NAMALWA (cell line): ENCODE results near the gene RASSF8.

Source experiments
- DNase-seq: peaks from one replicate; pipeline ENCODE4 v3.0.0-alpha.2; 2015; ENCODE audit warnings: low spot score

RASSF8 gene

DNA sequence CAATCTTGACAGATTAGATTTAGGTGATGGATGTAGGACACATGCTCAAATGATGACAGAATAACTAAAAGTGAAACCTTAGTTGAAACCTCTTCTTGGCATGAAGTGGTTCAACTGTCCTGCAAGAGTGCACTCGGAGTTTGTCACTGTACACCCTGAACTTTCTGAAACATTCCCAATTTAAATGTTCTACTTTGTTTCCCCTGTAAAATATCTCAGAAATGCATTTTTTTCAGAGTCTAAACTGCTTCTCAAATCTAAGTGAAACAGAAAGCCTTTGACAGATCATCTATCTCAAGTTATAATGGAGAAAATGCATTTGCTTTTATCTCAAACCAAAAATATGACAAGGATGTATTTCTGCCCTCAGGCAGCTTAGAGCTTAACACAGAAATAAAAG is 100.3 kb downstream of the RASSF8 start:
- no peak for DNase-seq

DNA sequence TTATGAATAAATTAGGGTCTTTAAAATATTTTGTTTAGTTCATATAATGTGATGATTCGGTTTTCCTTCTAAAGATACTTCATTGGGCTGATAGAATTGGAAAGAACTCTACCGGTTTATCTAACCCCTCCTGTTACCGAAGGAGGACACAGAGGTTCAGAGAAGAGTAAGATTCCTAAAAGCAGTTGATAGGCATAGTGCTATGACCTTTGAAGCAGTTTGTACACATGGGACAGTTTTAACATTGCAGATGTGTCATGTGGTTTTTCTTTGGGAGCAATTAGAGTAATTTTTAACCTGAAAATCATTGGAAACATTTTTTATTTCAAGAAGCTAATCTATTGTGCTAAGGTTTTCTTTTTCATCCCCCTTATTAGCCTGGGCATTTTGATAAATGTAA is 103.5 kb downstream of the RASSF8 start:
- no peak for DNase-seq

DNA sequence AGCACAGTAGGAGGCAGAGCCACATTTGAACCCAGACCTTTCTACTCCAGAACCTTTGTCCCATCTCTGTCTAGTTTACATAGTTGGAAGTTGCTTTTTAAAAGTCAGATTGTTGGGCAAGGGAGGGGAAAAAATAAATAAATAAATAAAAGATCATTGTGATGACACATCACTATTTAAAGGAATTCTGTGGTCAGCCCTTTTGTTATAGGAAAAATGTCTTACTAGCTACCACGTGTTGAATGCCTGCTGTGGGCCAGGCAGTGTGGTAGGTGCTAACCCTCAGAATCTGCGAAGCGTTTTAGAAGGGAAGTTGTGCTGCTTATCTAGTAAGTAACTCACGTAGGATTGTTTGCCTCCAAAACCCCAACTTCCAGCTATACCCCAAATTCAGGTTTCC is 104.1 kb downstream of the RASSF8 start:
- no peak for DNase-seq

DNA sequence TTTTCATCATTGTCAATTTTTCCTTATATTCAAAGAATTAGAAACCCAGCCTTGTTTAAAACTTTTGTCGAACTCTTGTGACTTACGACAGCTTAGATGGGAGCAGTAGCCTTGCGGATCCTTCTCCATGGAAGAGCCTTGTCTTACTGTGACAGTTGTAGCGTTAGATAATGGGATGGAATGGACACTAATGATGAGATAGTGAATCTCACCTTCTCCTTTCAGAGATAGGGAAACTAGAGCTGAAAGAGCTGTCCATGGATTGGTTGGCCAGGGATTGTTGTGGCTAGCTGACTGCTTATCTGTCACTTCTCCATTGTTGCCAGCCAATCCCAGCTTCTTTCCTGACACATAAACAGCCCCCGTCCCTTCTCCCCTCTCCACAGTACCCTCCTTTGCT is 107.0 kb downstream of the RASSF8 start:
- no peak for DNase-seq

DNA sequence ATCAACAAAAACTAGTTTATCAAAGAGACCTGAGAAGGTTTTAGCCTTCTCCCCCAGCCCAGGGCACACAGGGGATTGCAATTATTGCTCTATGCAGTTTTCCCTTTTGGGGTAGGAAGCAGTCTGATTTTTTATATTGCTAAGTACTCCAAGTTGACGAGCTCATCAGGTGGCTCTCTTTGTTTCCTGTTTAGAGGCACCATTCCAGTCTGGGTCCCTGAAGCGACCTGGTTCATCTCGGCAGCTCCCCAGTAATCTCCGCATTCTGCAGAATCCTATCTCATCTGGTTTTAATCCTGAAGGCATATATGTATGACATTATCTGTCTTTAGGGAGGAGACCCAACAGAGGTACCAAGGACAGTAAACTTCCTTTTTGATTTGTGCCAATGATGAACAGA is 110.0 kb downstream of the RASSF8 start:
- no peak for DNase-seq

DNA sequence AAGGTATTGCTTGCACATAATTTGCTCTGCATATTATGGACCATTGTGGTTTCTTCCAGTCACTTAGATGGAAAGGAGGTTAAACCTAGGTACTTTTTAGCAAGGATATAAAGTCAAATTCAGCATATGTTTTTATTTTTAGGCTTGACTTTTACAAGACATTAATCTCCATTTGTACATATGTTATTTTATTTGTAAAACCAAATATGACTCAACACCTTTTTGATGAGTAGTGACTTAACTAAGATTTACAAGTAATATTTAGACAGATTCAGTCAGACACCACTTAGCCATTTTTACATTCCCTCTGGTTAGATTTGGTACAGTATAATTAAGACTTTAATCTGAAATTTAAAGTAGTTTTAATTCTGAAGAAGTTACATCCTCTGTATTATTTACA is 111.3 kb downstream of the RASSF8 start:
- DNase-seq: no peak

DNA sequence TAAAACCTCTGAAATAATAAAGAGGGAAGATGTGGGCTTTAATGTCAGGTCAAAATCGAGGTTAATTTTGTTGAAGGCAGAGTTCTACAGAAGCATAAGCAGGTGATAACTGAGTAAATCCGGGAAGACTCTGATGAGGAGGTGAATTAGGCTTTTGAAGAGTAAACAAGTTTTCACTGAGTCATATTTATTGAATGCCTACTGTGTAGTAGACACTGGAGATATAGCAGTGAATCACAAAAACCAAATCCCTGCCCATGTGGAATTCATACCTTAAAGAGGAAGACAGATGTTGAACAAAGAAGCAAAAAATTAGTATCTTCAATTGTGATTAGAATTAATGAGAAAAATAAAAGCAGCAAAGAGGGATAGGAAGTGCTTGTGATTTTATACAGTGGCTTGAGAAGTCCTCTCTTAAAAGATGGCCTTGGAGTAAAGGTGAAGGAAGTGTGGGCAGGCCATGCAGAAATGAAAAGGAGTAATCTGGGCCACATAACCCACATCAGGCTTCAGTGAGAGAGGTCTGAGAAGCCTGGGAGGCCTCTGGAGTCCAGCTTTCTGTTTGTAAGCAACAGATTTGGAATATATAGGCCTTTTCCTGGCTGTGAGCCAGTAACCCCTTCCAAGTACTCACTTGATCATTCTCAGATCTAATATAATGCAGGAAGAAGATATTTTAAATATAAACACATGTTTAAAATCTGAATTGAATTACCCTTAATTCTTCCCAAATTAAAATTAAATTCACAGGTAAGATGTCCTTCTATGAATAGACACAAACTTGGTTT is 119.6 kb downstream of the RASSF8 start:
- no peak for DNase-seq

DNA sequence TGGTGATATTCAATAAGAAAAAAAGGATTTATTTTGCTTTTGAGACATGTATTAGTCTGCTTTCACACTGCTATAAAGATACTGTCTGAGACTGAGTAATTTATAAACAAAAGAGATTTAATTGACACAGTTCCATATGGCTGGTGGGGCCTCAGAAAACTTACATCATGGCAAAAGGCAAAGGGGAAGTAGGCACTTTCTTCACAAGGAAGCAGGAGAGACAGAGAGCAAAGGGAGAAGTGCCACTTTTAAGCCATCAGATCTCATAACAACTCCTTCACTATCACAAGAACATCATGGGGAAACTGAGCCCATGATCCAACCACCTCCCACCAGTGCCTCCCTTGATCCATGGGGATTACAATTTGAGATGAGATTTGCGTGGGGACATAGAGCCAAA is 122.4 kb downstream of the RASSF8 start:
- DNase-seq: no peak

DNA sequence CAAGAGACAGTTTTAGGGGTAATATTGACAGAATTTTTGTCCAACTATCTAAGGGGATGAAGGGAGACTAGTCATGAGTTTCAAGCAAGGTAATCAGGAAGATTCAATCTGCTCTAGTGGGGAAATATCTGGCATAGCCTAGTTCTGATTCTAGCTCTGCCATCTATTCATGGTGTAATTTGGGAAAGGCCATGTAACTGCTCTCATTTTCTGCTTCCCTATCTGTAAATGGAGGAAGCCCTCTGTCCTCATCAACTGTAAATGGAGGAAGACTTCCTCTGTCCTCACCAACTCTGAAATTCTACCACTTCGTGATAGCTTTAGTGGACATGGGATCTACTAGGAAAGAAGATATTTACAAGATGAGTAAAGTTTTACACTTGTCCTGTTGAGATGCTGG is 128.5 kb downstream of the RASSF8 start:
- no peak for DNase-seq

DNA sequence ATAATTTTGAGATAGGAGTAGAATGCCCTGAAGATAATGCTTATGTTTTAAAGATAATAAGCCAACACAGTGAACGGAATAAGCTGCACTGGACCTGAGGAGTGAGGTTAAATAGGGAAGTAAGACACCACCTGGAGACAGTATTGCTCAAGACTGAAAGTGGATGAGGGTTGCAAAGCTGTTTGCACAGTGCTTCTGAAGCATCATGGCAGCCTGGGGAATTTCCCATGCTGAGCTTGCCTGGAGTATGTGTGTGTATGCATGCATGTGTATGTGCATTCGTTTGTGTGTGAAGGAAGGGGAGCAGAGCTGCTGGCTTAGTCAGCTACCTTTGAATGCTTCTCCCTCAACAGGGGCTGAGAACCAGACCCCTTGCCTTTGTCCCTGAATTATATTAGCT is 130.5 kb downstream of the RASSF8 start:
- DNase-seq: peak; percentile 74

DNA sequence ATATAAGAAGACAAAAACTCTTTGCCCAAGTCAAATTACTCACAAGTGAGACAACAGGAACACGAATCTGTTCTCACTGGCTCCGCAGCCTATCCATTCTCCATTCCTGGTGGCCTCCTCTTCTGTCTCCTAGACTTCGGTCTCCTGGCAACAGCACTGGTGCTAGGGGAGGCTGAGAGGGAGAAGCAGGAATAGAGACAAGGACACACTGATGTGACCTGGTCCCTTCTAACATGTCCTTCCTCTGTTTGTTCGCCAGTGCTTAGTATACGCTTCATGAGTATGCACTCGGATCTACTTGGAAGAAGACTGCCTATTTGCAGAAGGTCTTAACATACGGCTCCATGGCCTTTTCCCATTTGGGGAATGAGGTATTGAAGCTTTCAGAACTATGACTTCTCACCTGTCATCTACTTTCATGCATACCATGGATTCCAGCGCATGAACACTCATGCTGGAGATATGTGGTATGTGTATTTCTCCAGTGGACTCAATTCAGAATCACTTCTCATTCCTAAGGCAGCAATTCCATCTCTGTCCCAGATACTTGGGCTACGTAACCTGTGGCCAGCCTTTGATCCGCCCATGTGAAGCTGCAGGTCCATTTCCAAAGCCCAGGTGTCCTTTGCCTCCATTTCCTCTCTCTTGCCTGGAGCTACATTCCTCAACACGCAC is 132.5 kb downstream of the RASSF8 start:
- DNase-seq: no peak

DNA sequence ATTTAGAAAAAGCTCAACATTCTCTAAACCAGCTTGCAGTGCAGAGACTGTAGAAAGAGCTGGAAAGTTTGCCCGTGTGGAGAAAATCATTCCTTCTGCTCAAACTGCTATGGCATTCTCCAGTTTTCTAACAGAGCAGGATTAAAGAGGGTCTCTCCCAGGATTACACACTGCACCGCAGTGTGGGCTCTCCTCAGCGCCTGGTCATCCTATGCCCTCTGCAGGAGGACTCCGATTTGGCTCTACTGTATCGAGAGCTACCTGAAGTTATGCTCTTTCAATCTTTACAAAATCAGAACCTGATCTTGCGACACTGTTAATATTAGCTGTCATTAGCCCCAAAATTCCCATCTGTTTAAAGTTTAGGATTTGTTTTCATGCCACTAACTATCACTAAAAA is 133.3 kb downstream of the RASSF8 start:
- DNase-seq: no peak

DNA sequence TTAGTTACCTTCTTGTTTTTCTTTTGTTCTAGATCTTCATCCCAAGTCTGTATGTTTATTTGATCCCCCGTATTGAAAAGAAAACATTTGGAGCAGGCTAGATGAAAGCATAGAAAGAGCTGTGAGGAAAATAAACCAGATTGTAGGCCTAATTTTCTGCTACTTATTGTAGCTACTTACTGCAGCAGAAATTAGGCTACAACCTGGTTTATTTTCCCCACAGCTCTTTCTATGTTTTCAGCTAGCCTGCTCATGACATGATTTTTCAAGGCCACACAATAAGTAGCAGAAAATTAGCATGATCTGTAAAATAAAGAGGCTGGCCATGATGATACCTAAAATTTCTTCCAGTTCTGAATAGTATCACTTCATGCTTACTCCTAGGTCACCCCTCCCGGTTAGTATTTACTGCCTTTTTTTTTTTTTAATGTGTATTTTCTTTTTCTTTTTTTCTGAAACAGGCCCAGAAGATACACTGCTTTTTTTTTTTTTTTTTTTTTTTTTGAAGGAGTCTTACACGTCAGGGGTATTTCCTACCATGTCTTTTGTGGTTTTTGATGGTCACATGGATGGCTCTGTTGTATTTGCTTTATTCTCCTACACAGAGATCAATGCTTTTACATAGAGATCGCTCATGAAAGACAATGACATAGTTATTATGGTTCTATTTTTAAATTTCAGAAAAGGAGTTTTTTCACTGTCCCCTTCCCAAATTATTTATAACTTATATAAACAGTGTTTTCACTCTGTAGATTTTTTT is 134.0 kb downstream of the RASSF8 start:
- no peak for DNase-seq

DNA sequence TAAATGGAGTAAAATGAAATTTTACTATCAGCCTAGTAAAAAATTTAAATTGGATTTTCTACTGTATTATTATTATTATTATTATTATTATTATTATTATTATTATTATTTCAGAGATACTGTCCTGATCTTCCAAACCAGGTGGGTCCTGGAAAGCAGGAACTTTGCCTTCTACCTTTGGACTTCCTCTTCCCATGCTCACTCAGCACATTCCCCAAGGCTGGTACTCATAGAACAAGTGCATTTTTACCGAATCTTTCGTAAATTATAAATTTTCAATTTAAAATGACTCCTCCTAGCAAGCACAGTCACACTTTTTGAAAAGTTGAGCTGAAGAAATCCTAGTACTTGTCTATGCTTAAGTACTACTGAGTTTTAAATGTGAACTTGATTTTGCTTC is 136.7 kb downstream of the RASSF8 start:
- DNase-seq: no peak

DNA sequence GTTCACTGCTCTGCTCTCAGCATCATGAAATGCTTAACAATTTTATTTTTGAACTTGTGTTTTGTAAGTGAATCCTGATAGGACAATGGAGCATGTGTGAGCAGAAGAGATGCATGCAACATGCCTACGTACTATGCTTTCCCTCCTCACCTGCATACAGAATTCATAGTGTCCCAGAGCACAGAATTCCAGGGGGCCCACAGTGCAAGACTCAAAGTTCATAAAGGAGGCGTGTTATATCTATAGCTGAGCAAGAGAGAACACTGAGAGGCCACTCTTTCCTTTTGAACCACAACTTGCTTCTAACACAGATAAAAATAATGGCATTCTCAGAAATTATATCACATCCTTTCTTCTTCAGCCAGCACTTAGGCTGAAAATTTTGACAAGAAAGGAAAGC is 137.6 kb downstream of the RASSF8 start:
- no peak for DNase-seq

DNA sequence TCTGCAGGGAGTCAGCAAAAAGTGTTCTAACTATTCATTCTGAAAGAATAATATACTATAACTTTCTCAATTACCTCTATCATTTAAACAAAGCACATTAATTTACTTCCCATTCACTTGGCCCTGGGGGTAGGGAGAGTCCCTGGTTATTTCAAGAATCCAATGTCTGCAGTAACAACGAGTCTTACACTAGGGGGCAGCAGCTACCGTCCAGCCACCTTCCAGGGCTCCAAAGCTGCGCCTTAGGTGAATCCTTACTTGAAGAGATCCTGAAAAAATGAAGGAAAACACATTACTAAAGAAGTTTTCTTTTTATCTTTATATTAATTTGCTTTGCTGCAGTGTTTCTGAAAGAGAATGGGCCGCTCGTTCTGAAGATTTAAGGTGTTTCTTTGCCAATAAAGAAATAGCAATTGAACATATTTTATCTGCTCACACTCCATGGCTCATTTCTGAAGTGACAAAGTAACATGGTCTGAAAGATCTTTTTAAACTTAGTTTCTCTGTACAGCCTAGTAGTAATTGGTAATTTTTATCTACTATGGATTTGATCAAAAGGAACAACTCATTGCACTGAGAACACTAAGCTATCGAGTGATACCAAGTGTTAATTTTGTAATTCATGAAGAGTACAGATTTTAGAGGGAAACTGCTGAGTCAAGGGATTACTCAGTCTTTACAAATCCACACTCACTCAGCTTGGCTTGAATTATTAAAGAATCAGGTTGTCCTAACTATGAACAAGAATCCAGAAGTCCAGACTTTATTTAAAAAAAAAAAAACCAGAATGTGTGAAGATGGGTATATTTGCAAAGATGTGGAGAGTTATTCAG is 138.8 kb downstream of the RASSF8 start:
- peak; percentile 73 for DNase-seq

DNA sequence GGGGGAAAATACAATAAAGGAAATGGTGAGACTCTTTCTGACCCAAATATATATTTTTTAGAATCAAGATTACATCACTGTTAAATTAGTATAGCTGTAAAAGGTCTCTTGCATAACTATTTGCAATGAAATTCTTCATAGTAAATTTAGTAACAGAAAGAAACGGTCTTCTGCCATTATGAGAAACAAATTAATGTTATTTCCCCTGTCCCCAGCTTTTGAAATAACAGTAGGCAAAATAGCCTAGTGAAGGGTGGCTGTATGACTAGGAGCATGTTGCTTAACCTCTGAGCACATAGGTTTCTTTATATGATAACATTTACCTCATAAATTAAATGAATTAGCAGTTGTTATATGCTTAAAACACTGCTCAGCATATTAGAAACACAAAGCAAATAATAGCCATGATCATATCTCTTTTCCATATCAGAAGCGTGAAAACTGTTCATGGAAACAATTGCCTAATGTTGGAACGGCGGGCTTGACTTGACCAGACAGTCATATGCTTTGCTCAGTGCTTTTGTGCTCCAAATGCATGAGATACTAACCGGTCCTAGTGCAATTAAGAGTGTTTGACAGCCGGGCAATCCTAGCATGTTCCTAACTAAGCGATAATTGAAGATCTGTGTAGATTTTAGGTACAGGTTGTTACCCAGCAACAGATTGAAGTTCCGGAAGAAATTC is 142.3 kb downstream of the RASSF8 start:
- no peak for DNase-seq

DNA sequence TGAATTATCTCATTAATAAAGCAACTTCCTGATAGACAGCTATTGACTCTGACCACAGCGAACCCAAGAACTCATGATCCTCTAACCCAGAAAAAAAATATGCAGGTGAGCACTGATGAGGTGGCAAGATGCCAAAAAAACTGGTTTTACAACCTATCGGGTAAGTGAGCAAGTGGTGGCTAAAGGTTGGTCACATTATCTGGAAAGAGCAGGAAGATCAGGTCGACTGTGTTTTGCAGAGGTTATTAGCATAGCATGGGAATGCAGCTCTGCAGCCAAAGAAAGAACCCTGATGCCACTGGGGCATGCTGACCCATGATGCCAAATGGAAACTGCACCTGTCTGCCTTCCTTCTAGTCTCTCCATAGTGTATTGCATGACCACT is 142.9 kb downstream of the RASSF8 start:
- no peak for DNase-seq

DNA sequence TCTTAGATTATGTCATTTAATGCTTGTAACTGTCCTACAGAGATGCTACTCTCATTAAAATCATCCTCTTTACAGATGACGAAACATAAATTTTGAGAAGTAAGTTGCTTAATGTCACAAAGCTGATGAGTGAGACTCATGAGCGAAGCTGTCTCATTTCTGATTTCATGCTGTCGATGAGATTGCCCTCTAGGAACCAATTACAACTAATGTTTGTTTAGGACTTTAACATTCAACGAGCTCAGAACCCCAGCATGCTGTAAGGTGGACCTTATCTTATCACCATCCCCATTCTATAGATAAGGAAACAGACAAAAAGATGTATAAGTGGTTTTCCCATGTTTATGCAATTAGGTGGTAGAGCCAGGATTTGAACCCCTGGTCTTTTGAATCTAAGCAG is 143.3 kb downstream of the RASSF8 start:
- DNase-seq: no peak

DNA sequence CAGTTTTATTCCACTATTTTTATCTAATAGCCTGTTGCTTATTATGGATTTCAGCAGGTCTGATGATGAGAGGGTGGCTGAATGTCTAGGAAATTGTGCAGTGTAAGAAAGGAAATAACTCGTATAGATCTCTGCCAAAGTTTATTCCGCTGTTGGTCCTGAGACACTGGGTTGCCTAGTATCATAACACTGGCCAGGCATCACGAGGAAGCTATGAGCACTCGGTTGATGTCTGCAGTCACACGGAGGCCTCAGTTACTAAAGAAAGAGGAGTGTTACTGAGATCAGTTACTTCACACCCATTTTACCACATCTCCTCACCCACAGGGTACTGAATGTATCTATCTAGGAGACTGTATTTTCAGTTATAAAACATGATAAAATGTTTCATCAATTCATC is 144.5 kb downstream of the RASSF8 start:
- no peak for DNase-seq

DNA sequence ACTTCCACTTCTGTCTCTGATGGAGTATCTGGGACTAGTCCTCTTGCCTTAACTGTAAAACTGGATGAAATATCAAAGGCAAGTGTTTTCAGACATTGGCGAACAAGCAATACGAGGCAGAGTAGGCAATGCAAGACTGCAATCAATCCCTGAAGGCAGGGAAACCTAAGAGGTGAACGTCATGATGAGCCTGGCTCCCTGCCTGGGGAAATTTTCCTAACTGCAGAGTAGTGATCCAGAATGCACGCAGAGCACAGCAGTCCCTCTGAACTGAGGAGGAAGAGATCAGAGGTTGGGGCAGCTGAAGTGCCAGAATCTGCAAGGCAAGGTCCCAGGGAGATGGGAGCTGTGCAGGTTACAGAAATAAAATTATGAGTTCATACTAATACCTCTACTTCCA is 147.9 kb downstream of the RASSF8 start:
- DNase-seq: no peak

DNA sequence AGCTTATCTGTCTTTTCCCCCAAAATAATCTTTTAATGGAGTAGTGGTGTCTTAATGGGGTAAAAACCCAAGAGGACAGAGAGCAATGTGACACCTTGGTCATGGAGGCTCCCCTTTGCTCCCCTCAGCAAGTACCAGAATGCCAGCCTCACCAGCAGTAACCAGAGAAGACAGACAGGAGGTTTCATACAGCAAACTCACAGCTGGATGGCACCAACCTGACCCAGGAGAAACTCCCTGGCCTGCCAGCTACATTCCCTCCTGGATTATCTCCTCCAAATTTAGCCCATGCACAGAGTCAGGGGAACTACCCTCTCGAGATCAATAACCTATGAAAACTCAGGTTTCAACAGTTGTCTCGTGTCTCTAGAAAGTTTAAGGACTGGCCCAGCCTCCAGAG is 150.4 kb downstream of the RASSF8 start:
- DNase-seq: no peak
